ENCODE results near the gene IFNK.

DNA sequence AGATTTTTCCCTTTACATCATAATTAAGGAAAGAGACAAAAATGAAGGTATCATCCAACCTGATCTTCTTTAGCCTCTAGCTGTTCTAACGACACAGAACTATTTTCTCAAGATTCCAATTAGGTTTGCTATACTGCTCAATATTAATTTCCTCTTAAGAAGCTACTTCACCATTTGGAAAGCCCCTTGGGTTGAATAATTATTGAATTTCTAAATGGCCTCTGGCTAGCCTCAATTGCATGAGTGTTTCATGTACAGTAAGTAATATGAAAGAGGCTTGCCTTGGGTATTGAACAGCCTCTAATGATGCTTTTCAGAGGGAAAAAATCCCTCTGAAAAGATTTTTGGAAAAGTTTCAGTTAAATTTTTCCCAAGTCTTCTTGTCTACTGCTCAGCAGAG, 9.2 kb downstream of the IFNK start:
- TF ChIP-seq, protein P1, sequence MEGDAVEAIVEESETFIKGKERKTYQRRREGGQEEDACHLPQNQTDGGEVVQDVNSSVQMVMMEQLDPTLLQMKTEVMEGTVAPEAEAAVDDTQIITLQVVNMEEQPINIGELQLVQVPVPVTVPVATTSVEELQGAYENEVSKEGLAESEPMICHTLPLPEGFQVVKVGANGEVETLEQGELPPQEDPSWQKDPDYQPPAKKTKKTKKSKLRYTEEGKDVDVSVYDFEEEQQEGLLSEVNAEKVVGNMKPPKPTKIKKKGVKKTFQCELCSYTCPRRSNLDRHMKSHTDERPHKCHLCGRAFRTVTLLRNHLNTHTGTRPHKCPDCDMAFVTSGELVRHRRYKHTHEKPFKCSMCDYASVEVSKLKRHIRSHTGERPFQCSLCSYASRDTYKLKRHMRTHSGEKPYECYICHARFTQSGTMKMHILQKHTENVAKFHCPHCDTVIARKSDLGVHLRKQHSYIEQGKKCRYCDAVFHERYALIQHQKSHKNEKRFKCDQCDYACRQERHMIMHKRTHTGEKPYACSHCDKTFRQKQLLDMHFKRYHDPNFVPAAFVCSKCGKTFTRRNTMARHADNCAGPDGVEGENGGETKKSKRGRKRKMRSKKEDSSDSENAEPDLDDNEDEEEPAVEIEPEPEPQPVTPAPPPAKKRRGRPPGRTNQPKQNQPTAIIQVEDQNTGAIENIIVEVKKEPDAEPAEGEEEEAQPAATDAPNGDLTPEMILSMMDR (conservative IDR thresholded peaks at IDR 0.05) = no peak
- no peak for TF ChIP-seq EZH2 (IDR thresholded peaks at IDR 0.05; ENCODE audit: low read depth)

Measured in PC-9 (cell line).